Measurements from ENCODE around the gene UCK2.

Gene UCK2

DNA sequence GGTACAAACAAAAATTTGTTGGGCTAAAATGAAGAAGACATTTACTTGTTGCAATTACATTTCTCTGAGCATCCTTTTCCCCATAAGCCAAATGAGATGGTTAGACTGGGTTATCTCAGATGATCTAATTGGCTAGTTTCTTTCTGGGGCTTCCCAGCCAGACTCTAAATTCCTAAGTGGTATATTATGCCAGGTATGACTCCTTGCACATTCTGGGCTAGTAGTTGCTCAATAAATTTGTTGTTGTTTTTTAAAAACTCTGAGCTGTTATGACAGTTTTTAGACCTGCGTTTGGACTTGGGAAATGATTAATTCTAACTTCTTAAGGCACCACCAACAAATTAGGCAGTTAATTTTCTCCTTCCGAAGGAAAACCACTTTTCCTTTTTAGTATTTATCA lies 66.1 kb downstream of the UCK2 start:
- no peak overlapping the region for H3K4me3 ChIP-seq (ENCODE audit: control insufficient read depth, low read depth, low read length)
- DNase-seq (ENCODE audit: low read depth), result no peak
- TF ChIP-seq, protein P1, sequence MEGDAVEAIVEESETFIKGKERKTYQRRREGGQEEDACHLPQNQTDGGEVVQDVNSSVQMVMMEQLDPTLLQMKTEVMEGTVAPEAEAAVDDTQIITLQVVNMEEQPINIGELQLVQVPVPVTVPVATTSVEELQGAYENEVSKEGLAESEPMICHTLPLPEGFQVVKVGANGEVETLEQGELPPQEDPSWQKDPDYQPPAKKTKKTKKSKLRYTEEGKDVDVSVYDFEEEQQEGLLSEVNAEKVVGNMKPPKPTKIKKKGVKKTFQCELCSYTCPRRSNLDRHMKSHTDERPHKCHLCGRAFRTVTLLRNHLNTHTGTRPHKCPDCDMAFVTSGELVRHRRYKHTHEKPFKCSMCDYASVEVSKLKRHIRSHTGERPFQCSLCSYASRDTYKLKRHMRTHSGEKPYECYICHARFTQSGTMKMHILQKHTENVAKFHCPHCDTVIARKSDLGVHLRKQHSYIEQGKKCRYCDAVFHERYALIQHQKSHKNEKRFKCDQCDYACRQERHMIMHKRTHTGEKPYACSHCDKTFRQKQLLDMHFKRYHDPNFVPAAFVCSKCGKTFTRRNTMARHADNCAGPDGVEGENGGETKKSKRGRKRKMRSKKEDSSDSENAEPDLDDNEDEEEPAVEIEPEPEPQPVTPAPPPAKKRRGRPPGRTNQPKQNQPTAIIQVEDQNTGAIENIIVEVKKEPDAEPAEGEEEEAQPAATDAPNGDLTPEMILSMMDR (conservative IDR thresholded peaks at IDR 0.05; ENCODE audit: control insufficient read depth, insufficient read depth, low read depth, low read length), result no peak

DNA sequence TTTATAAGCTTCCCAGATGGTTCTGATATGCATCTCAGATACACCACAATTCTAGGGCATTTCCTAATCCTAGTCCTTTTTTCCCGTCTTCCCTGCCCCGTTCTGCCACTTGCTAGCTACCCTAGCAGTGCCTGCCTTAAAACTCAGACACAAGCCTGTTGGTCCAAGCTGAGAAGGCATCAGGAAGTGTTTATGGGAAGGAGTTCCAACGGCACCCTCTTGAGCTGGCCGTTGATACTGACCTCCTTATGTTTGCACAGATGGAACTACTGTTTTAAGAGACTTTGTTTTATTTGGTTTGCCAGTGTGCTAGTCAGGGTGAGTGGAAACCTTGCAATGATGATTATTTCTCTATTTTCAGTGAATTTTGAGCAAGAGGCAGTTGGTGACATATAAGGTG lies 67.2 kb downstream of the UCK2 start:
- DNase-seq (ENCODE audit: low read depth), result peak; percentile 58
- H3K4me3 ChIP-seq (ENCODE audit: control insufficient read depth, low read depth, low read length), result no peak overlapping the region
- TF ChIP-seq, protein P1 (conservative IDR thresholded peaks at IDR 0.05; ENCODE audit: control insufficient read depth, insufficient read depth, low read depth, low read length), result no peak

DNA sequence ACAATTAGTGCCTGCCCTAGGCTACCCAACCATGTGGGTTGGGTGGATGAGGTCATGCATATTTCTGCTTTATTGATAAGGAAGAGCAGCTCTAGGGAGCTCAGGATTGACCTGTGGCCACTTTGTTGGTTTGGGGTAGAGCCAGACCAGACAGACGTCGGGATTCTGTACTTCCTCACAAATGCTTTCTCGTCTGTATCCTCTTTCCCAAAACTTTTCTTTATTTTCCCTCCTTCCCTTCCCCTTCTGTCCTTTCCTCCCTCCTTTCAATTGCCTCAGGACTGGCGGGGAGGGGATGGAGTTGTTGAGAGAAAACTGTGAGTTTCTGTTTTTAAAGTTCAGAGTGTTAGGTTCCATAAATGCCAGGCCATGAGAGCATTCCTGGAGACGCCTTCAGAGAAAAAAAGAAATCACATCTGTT lies 68.0 kb downstream of the UCK2 start:
- H3K4me3 ChIP-seq (ENCODE audit: control insufficient read depth, low read depth, low read length), result no peak overlapping the region
- DNase-seq (ENCODE audit: low read depth), result peak; percentile 67
- TF ChIP-seq, protein P1 (conservative IDR thresholded peaks at IDR 0.05; ENCODE audit: control insufficient read depth, insufficient read depth, low read depth, low read length), result no peak

DNA sequence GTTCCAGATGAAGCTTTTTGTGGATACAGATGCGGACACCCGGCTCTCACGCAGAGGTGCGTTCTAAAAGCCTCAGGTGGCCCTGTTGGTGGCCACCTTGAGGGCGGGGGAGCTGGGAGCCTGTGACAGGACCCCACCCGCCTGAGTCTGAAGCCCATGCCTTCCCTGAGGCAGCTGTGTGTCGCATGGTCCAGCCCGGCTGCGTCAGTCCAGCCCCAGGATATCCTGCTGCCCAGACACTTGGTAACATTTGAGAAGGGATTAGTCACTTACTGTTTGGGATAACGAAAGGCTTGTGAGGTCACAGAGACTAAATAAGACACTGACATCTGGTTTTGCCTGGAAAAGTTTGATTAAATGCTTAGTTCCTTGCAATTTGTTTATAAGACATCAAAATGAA lies 68.9 kb downstream of the UCK2 start:
- peak; percentile 96 for DNase-seq (ENCODE audit: low read depth)
- H3K4me3 ChIP-seq (ENCODE audit: control insufficient read depth, low read depth, low read length), result no peak overlapping the region
- TF ChIP-seq, protein P1 (conservative IDR thresholded peaks at IDR 0.05; ENCODE audit: control insufficient read depth, insufficient read depth, low read depth, low read length), result no peak

DNA sequence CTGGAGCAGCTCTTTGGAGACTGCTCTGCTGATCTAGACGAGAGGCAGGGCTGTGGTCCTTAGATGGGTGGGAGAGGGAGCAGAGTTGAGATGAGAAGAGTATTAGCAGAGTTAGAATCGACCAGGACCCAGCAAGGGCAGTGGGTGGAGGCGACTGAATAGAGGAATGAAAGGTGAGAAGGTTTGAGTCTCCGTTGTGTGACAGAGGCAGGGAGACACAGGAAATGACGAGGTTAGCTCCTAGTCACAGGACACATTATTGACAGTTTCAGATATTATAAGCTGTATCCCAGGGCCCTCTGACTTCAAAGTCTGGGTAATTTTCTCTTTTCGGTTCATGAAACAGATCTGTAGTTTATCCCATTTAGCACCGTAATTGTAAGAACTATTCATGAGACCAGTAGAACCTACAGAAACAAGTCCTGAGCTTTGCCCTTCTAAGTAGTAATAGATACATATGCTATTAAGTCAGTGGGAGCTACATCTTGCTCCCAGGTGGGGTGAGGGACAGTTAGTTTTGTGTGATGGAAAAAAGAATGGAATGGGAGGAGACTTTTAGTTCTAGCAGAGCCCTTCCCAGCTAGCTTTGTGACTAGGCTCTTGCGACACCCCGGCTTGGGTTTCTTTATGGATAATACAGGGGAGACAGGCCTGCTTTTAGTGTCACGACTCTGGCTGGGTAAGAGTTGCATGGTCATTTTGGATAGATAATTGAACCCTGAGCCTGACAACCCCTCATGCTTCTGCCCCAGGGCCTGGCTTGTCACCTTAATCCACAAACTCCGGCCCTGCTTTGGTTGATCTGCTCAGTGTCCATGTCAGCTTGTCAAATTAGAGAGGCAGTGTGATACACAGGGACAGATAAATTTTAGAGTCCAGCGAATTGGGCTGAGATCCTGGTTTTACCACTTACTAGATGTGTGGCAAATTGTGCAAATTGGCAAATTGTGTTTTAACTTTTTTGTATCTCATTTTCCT lies 70.2 kb downstream of the UCK2 start:
- TF ChIP-seq, protein P1 (conservative IDR thresholded peaks at IDR 0.05; ENCODE audit: control insufficient read depth, insufficient read depth, low read depth, low read length), result no peak

DNA sequence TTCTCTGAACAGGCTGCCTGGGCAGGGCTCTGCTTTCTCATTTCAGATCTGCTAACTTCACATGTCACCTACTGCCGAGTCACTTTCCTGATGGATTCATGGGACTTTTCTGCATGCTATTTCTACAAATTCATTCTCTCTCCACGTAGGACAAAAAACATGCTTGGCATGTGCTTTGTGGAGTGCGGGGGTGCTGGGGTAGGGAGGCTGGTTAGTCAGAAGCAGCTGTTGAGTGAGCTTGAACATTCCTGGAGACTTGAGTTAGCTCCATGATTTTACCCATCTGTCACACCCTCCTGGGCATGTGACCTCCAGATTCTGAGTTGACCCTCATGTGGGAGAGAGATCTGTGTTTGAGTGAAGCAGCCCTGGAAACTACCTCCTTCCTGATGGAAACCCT lies 71.4 kb downstream of the UCK2 start:
- TF ChIP-seq, protein P1 (conservative IDR thresholded peaks at IDR 0.05; ENCODE audit: control insufficient read depth, insufficient read depth, low read depth, low read length), result no peak
- DNase-seq (ENCODE audit: low read depth), result peak; percentile 99
- no peak overlapping the region for H3K4me3 ChIP-seq (ENCODE audit: control insufficient read depth, low read depth, low read length)

More for the DNA sequence above, 70.2 kb downstream of the UCK2 start:
- no peak overlapping the region for H3K4me3 ChIP-seq (ENCODE audit: control insufficient read depth, low read depth, low read length)
- peak; percentile 58 for DNase-seq (ENCODE audit: low read depth)

All from fibroblast of mammary gland (primary cell).